ENCODE measurements around the gene CRPPA. TPM values are rescaled to one million over a fixed set of nuclear protein-coding genes. Genes with fewer than 3 reads are reported as not detected.

The CRPPA gene
- polyA plus RNA-seq, 2 donors: 0.12 to 0.22 TPM

- H3K9me3 ChIP-seq (ENCODE audit: control insufficient read depth in 2 of 2, insufficient read depth in 1 of 2, low read depth in 1 of 2, low read length in 1 of 2): no peaks in the 10 kb centered on the region
- H3K4me3 ChIP-seq (ENCODE audit: low read depth in 1 of 2, low read length in 2 of 2): no peak overlapping the region
- no peaks in the 10 kb centered on the region for H3K4me1 ChIP-seq (ENCODE audit: control insufficient read depth in 2 of 2, insufficient read depth in 2 of 2, low read length in 1 of 2)
- H3K27me3 ChIP-seq (ENCODE audit: control insufficient read depth in 1 of 2, insufficient read depth in 2 of 2, low read length in 2 of 2): no peaks in the 10 kb centered on the region
- 69 to 72% methylated on average over 2 of the region's 2 CpGs for WGBS, 2 donors
- H3K27ac ChIP-seq (ENCODE audit: low read depth in 2 of 2, low read length in 1 of 2): no peak overlapping the region
- H3K36me3 ChIP-seq (ENCODE audit: control insufficient read depth in 2 of 2, insufficient read depth in 2 of 2, low read length in 1 of 2): no peaks in the 10 kb centered on the region
These were observed 7.3 kb upstream of the CRPPA start for GRCh38 chr7:16428672-16429071.

GRCh38 chr7:16428182-16428581 is 6.8 kb upstream of the CRPPA start:
- H3K4me1 ChIP-seq (ENCODE audit: control insufficient read depth in 2 of 2, insufficient read depth in 2 of 2, low read length in 1 of 2): no peaks in the 10 kb centered on the region
- H3K9me3 ChIP-seq (ENCODE audit: control insufficient read depth in 2 of 2, insufficient read depth in 1 of 2, low read depth in 1 of 2, low read length in 1 of 2): no peaks in the 10 kb centered on the region
- H3K36me3 ChIP-seq (ENCODE audit: control insufficient read depth in 2 of 2, insufficient read depth in 2 of 2, low read length in 1 of 2): no peaks in the 10 kb centered on the region
- no peak overlapping the region for H3K27ac ChIP-seq (ENCODE audit: low read depth in 2 of 2, low read length in 1 of 2)
- no peak overlapping the region for H3K4me3 ChIP-seq (ENCODE audit: low read depth in 1 of 2, low read length in 2 of 2)
- no peaks in the 10 kb centered on the region for H3K27me3 ChIP-seq (ENCODE audit: control insufficient read depth in 1 of 2, insufficient read depth in 2 of 2, low read length in 2 of 2)

GRCh38 chr7:16423761-16424160 is 2.4 kb upstream of the CRPPA start:
- WGBS, 2 donors: 42 to 78% methylated on average over 1 of the region's 1 CpG
- Histone ChIP-seq H3K27me3 (ENCODE audit: control insufficient read depth in 1 of 2, insufficient read depth in 2 of 2, low read length in 2 of 2) (no peaks in the 10 kb centered on the region), H3K27ac (ENCODE audit: low read depth in 2 of 2, low read length in 1 of 2) (no peak overlapping the region), H3K4me1 (ENCODE audit: control insufficient read depth in 2 of 2, insufficient read depth in 2 of 2, low read length in 1 of 2) (no peaks in the 10 kb centered on the region), H3K9me3 (ENCODE audit: control insufficient read depth in 2 of 2, insufficient read depth in 1 of 2, low read depth in 1 of 2, low read length in 1 of 2) (no peaks in the 10 kb centered on the region), H3K36me3 (ENCODE audit: control insufficient read depth in 2 of 2, insufficient read depth in 2 of 2, low read length in 1 of 2) (no peaks in the 10 kb centered on the region), H3K4me3 (ENCODE audit: low read depth in 1 of 2, low read length in 2 of 2) (no peak overlapping the region)

DNA sequence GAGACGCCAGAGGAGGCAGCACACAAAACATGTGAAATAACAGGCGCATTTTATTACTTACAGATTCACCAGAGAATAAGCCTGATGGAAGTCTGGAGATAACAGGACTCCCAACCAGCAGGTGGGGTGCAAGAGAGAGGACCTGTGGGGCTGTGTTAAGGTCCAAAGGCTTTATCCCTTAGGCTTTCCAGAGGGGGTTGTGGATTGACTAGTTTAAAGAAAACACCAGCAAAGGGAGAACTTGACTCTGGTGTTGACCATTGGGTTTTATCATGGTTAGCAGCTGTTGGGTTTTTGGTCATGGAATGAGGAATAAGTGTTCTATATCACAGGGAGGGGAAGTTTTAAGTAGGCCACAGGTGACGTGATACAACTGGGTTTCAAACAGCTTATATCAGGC is 1.6 kb upstream of the CRPPA start:
- WGBS, 2 donors: 92 to 94% methylated on average over 3 of the region's 3 CpGs
- Histone ChIP-seq H3K27me3 (ENCODE audit: control insufficient read depth in 1 of 2, insufficient read depth in 2 of 2, low read length in 2 of 2) (no peaks in the 10 kb centered on the region), H3K4me1 (ENCODE audit: control insufficient read depth in 2 of 2, insufficient read depth in 2 of 2, low read length in 1 of 2) (no peaks in the 10 kb centered on the region), H3K4me3 (ENCODE audit: low read depth in 1 of 2, low read length in 2 of 2) (no peak overlapping the region), H3K36me3 (ENCODE audit: control insufficient read depth in 2 of 2, insufficient read depth in 2 of 2, low read length in 1 of 2) (no peaks in the 10 kb centered on the region), H3K27ac (ENCODE audit: low read depth in 2 of 2, low read length in 1 of 2) (no peak overlapping the region), H3K9me3 (ENCODE audit: control insufficient read depth in 2 of 2, insufficient read depth in 1 of 2, low read depth in 1 of 2, low read length in 1 of 2) (no peaks in the 10 kb centered on the region)

DNA sequence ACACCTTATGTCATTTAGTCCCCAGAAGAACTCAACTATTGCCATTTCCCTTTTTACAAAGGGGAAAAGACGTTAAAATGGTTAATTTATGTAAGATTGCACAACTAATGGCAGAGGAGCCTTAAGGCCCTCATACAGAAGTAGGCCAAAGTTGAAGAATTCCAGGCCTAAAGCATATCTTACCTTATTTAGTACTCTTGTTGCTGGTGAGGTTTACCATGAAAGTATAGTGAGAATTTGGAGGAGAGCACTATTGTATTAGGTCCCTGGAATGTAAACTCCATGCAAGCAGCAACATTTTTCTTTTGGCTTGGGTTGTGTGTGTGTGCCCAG is 731 bp upstream of the CRPPA start:
- H3K27ac ChIP-seq (ENCODE audit: low read depth in 2 of 2, low read length in 1 of 2): no peak overlapping the region
- no peaks in the 10 kb centered on the region for H3K36me3 ChIP-seq (ENCODE audit: control insufficient read depth in 2 of 2, insufficient read depth in 2 of 2, low read length in 1 of 2)
- no peaks in the 10 kb centered on the region for H3K27me3 ChIP-seq (ENCODE audit: control insufficient read depth in 1 of 2, insufficient read depth in 2 of 2, low read length in 2 of 2)
- 32 to 50% methylated on average over 1 of the region's 1 CpG for WGBS, 2 donors
- H3K4me3 ChIP-seq (ENCODE audit: low read depth in 1 of 2, low read length in 2 of 2): no peak overlapping the region
- H3K4me1 ChIP-seq (ENCODE audit: control insufficient read depth in 2 of 2, insufficient read depth in 2 of 2, low read length in 1 of 2): no peaks in the 10 kb centered on the region
- H3K9me3 ChIP-seq (ENCODE audit: control insufficient read depth in 2 of 2, insufficient read depth in 1 of 2, low read depth in 1 of 2, low read length in 1 of 2): no peaks in the 10 kb centered on the region

GRCh38 chr7:16420649-16421332 is 547 bp downstream of the CRPPA start:
- no peaks in the 10 kb centered on the region for H3K9me3 ChIP-seq (ENCODE audit: control insufficient read depth in 2 of 2, insufficient read depth in 1 of 2, low read depth in 1 of 2, low read length in 1 of 2)
- no peaks in the 10 kb centered on the region for H3K36me3 ChIP-seq (ENCODE audit: control insufficient read depth in 2 of 2, insufficient read depth in 2 of 2, low read length in 1 of 2)
- no peaks in the 10 kb centered on the region for H3K4me1 ChIP-seq (ENCODE audit: control insufficient read depth in 2 of 2, insufficient read depth in 2 of 2, low read length in 1 of 2)
- no peaks in the 10 kb centered on the region for H3K27me3 ChIP-seq (ENCODE audit: control insufficient read depth in 1 of 2, insufficient read depth in 2 of 2, low read length in 2 of 2)
- peak overlapping the region; percentile 62 to 81 for H3K4me3 ChIP-seq (ENCODE audit: low read depth in 1 of 2, low read length in 2 of 2)
- 0 to 1% methylated on average over 47 to 56 of the region's 56 CpGs for WGBS, 2 donors
- peak overlapping the region; percentile 96 for H3K27ac ChIP-seq (ENCODE audit: low read depth in 2 of 2, low read length in 1 of 2)

GRCh38 chr7:16420329-16420648 is 1.0 kb downstream of the CRPPA start:
- no peaks in the 10 kb centered on the region for H3K36me3 ChIP-seq (ENCODE audit: control insufficient read depth in 2 of 2, insufficient read depth in 2 of 2, low read length in 1 of 2)
- WGBS, 2 donors: 2 to 4% methylated on average over 3 of the region's 3 CpGs
- no peaks in the 10 kb centered on the region for H3K27me3 ChIP-seq (ENCODE audit: control insufficient read depth in 1 of 2, insufficient read depth in 2 of 2, low read length in 2 of 2)
- H3K27ac ChIP-seq (ENCODE audit: low read depth in 2 of 2, low read length in 1 of 2): peak overlapping the region; percentile 96
- no peaks in the 10 kb centered on the region for H3K9me3 ChIP-seq (ENCODE audit: control insufficient read depth in 2 of 2, insufficient read depth in 1 of 2, low read depth in 1 of 2, low read length in 1 of 2)
- peak overlapping the region; percentile 62 to 81 for H3K4me3 ChIP-seq (ENCODE audit: low read depth in 1 of 2, low read length in 2 of 2)
- H3K4me1 ChIP-seq (ENCODE audit: control insufficient read depth in 2 of 2, insufficient read depth in 2 of 2, low read length in 1 of 2): no peaks in the 10 kb centered on the region

GRCh38 chr7:16419859-16420258 is 1.5 kb downstream of the CRPPA start:
- H3K4me3 ChIP-seq (ENCODE audit: low read depth in 1 of 2, low read length in 2 of 2): peak overlapping the region; percentile 62 to 81
- H3K4me1 ChIP-seq (ENCODE audit: control insufficient read depth in 2 of 2, insufficient read depth in 2 of 2, low read length in 1 of 2): no peaks in the 10 kb centered on the region
- no peaks in the 10 kb centered on the region for H3K27me3 ChIP-seq (ENCODE audit: control insufficient read depth in 1 of 2, insufficient read depth in 2 of 2, low read length in 2 of 2)
- H3K9me3 ChIP-seq (ENCODE audit: control insufficient read depth in 2 of 2, insufficient read depth in 1 of 2, low read depth in 1 of 2, low read length in 1 of 2): no peaks in the 10 kb centered on the region
- no peaks in the 10 kb centered on the region for H3K36me3 ChIP-seq (ENCODE audit: control insufficient read depth in 2 of 2, insufficient read depth in 2 of 2, low read length in 1 of 2)
- H3K27ac ChIP-seq (ENCODE audit: low read depth in 2 of 2, low read length in 1 of 2): peak overlapping the region in 1 of 2 donors; percentile 96
- 57 to 70% methylated on average over 10 of the region's 10 CpGs for WGBS, 2 donors

- 96 to 98% methylated on average over 1 of the region's 1 CpG for WGBS, 2 donors
These were observed 2.2 kb downstream of the CRPPA start for GRCh38 chr7:16419126-16419525.

GRCh38 chr7:16417906-16418305 is 3.4 kb downstream of the CRPPA start:
- no peaks in the 10 kb centered on the region for H3K9me3 ChIP-seq (ENCODE audit: control insufficient read depth in 2 of 2, insufficient read depth in 1 of 2, low read depth in 1 of 2, low read length in 1 of 2)
- no peak overlapping the region for H3K4me3 ChIP-seq (ENCODE audit: low read depth in 1 of 2, low read length in 2 of 2)
- no peak overlapping the region for H3K27ac ChIP-seq (ENCODE audit: low read depth in 2 of 2, low read length in 1 of 2)
- 49% methylated on average over 1 of the region's 1 CpG for WGBS, 2 donors
- no peaks in the 10 kb centered on the region for H3K4me1 ChIP-seq (ENCODE audit: control insufficient read depth in 2 of 2, insufficient read depth in 2 of 2, low read length in 1 of 2)
- H3K36me3 ChIP-seq (ENCODE audit: control insufficient read depth in 2 of 2, insufficient read depth in 2 of 2, low read length in 1 of 2): no peaks in the 10 kb centered on the region
- H3K27me3 ChIP-seq (ENCODE audit: control insufficient read depth in 1 of 2, insufficient read depth in 2 of 2, low read length in 2 of 2): no peaks in the 10 kb centered on the region

More at GRCh38 chr7:16419126-16419525, 2.2 kb downstream of the CRPPA start:
- Histone ChIP-seq H3K36me3 (ENCODE audit: control insufficient read depth in 2 of 2, insufficient read depth in 2 of 2, low read length in 1 of 2) (no peaks in the 10 kb centered on the region), H3K27ac (ENCODE audit: low read depth in 2 of 2, low read length in 1 of 2) (no peak overlapping the region), H3K4me3 (ENCODE audit: low read depth in 1 of 2, low read length in 2 of 2) (no peak overlapping the region), H3K9me3 (ENCODE audit: control insufficient read depth in 2 of 2, insufficient read depth in 1 of 2, low read depth in 1 of 2, low read length in 1 of 2) (no peaks in the 10 kb centered on the region), H3K27me3 (ENCODE audit: control insufficient read depth in 1 of 2, insufficient read depth in 2 of 2, low read length in 2 of 2) (no peaks in the 10 kb centered on the region), H3K4me1 (ENCODE audit: control insufficient read depth in 2 of 2, insufficient read depth in 2 of 2, low read length in 1 of 2) (no peaks in the 10 kb centered on the region)
